T1000 (cell line): ENCODE results near the gene SLC27A2.

Experiments
- DNase-seq: peaks from one replicate; lab custom pipeline; 2025; ENCODE audit warnings: mixed read lengths; lab: John Stamatoyannopoulos, UW

SLC27A2 gene

DNA sequence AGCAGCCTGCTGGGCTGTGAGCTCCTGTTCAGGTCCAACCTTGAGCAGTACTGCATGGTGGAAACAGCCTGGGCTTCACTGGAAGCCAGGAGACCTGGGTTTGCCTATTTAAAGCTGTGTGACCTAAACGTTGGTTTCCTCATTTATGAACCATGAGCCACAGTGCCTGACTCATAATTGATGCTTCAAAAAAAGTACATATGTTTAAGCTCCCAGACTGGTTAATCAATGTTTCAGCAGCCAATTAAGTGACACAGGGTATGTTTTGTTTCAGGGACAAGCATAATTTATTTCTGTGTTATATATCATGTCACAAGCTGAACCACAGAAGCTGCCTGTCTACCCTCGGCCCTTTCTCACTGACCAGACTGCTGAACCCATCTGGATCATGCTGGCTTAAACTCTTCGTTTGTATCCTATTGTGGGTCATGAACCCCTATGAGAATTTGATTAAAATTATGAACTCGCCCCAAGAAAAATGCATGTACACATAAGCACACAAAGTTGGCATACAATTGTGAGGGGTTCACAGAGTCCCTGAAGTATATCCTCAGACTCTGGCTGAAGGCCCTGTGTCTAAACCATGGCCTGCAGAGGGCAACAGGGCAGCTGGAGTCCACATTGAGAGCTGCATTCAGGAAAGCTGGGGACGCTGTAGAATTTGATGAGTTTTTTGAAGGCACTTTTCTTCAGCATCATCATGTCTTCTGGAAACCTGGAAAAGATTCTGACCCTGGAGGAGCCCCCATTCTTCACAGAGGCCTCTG, 59.9 kb downstream of the SLC27A2 start:
- DNase-seq, result no peak

DNA sequence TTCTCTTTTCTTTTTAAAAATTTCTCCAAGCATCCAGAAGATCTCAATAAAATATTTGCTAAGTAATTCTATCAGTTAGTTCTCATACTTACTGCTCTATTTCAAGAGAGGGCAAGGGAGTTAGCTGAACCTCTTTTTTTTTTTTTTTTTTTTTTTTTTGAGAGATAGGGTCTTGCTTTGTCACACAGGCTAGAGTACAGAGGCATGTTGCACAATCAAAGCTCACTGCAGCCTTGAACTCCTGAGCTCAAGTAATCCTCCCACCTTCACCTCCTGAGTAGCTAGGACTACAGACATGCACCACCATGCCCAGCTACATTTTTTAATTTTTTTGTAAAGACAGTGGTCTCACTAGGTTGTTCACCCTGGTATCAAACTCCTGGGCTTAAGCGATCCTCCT, 62.2 kb downstream of the SLC27A2 start:
- DNase-seq, result no peak

GRCh38 chr15:50244959-50245624, 63.1 kb downstream of the SLC27A2 start:
- DNase-seq, result no peak

DNA sequence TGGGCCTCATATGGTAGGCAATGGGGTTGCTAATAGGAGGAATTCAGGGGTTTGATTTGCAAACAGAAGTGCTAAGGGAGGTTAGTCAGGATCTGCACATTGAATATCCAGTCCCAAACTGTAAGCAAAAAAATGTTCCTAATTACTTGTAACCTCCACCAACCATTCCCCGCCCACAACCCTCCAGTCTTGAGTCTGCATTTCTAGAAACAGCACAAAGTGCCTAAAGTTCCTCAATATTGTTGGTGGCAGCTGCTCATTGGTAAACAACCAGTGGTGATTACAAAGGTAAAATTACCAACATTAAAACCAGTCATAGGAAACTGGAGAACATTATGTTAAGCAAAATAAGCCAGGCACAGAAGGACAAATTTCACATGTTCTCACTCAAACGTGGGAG, 64.6 kb downstream of the SLC27A2 start:
- no peak for DNase-seq

DNA sequence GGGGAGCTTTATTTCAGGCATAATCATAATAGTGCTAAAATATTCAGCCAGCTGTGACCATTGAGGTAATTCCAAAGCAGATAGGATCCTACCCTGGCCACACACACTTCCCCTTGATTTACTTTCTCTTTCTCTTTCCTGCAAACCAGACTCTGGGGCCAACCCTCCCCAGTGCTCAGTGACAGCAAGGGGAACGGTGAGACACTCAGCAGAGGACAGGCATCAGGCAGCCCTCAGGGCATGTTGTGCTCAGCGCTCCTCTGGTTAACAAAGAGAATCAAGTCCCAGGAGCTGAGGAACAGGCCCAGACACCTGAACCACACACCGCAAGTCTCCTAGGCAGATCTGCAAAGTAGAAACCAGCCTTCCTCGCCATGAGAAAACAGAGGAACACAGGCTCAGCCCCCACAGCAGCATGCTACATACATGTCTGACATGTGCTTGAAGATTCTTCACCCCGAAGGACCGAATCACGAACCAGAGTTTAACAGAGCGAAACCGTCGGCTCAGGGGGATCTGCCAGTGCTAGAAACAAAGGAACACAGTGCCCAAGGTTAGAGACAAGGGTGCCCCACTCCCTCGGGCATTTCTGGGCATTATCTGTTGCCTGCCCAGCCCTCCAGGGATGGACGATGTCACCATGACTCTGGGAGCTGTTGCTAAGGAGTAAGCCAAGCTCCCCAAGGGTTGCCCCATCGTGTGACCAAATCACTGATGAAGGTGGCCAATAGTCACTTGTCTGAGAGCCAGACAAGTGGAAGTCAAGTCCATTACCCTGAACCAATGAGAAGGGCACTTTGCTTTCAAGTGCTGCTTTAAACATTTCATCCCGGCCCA, 66.0 kb downstream of the SLC27A2 start:
- DNase-seq, result no peak

DNA sequence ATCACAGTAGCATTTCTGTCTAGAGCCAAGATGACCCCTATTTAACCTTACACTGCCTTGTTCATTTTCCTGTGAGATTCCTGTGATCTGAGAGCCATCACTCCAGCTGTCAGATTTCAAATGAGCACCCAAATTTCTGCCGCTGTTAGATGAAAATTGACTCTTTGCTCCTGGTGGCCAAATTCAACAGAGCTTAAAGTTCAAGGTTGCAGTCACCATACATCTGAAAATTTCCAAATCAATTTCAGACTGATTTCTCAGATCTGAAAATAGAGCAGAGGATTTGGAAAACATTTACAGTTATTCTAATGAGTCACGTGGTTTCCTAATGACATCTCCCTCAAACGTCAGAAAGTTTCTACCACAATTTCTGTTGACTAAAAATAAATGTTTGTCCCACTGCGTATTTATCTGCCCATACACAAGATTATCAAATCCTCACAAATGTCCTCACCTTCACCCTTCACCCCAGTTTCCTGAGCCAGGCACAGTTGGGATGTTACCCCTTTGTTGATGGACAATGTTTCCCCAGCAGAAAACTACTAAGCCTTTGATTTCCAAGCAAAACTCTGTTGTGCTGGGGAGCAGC, 67.1 kb downstream of the SLC27A2 start:
- no peak for DNase-seq

DNA sequence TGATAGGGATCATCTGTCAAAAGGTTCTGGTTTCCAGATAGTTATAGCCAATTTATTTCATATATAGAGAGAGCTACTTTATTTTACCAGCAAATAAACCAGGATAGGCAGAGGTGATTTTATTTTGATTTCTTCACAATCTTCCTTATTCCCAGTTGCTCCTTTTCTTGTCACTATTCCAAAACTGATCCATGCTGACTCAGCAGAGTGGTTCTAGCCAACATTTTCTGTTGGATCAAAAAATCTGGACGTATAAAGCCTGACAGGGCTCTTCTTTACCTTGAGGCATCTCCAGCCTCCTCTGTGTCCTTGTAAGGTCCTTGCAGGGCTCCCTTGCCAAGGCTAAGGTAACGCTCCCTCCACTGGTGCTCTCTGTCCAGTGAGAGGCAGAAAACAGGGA, 67.7 kb downstream of the SLC27A2 start:
- DNase-seq, result no peak

- DNase-seq, result no peak
Measured at GRCh38 chr15:50250760-50251394, 68.9 kb downstream of the SLC27A2 start.

DNA sequence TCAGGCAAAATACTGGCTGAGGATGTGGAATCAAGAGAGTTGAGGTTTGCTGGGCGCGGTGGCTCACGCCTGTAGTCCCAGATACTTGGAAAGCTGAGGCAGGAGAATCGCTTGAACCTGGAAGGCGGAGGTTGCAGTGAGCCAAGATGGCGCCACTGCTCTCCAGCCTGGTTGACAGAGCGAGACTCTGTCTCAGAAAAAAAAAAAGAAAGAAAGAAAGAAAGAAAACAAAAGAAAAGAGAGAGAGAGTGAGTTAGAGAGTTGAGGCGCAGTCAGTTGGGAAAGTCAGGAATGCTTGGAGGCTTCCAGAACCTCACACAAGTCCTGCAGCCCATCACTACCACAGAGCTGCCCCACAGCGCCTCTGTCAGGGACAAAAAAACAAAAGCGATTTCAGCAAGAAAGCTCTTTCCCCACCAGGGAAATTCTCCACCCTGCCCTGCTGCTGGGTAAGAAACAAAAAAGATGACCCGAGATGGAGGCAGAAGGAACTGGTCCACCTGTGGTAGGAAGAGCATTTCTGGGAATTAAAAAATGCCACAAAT, 69.7 kb downstream of the SLC27A2 start:
- no peak for DNase-seq

GRCh38 chr15:50252556-50252955, 70.6 kb downstream of the SLC27A2 start:
- DNase-seq, result no peak

DNA sequence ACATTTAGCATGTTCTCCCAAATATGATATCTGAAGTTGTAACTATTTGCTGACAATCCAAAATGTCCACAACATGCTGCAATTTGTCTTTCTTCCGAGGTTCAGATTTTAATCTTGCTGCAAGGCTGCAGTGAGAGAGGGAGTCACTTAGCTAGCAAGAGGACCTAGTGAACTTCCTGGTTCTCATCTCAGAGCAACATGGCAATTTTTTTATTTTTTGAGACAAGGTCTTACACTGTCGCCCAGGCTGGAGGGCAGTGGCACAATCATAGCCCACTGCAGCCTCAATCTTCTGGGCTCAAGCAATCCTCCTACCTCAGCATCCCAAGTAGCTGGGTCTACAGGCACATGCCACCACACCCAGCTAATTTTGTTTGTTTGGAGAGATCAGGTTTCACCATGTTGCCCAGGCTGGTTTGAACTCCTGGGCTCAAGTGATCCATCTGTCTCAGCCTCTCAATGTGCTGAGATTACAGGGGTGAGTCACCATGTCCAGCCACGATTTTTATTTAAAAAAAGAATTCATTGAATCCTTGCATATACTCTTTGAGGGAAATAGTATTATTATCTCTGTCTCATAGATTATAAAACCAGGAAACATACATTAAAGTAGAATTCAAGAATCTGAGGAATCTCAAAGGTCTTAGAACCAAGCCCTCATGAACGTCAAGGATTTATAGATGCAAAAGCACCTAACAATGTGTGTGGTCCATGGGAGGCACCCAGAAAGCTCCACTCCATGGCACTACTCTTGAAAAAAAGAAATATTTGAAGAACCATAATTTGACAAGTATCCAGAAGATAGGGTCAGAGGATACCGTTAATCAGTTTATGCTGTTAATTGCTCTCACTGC, 74.4 kb downstream of the SLC27A2 start:
- DNase-seq, result peak; percentile 40

DNA sequence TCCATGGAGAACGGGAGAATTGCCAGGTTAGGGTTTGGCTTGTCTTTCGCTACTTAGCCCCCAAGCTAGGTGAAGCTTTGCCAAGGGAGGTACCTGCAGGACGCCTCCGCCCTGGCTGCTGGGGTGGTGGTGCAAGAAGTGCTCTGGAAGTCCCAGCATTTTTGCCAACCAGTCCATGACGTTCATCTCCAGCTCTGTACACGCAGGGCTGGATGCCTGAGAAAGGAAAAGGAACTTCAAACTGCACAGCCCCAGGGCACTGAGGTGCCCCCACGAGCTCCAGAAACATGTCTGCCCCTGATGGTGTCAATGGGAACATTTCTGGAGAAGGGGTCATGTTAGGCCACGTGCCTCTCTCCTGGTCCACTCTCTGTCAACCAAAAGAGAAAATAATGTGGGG, 75.3 kb downstream of the SLC27A2 start:
- no peak for DNase-seq

DNA sequence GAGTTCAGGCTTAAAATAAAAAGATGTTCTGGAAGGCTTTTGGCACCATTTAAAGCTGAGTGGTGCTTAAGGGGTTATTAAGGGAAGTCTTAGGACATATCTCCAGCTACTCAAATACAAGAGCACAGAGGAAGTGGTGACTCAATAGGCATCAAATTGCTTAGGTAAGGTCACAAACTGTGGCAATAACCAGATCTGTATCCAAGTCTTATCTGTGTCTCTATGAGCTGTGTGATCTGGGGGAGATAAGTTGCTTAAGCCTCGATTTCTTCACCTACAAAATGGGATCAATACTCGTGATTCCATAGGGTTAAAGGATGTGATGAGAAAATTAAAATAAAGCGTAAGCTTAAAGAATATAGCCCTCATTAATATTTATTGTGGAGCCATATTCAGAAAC, 75.9 kb downstream of the SLC27A2 start:
- DNase-seq, result no peak

DNA sequence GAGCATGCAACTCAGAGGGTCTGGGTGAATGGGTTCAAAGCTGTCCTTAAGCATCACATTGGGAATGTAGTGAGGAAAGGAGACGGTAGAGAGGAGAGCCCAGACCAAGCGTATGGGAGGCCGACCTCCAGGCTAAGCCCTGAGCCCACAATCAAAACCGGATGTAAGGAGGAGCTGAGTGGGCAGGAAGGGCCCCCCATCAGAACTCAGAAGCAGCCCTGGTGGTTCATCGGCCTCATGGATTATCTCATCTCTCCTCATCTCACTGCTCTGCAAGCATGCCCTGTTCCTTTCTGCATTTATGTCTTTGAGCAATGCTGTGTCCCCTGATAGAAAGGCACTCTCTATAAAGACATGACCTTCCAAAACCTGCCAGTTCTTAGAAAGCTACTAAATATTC, 77.3 kb downstream of the SLC27A2 start:
- DNase-seq, result no peak

DNA sequence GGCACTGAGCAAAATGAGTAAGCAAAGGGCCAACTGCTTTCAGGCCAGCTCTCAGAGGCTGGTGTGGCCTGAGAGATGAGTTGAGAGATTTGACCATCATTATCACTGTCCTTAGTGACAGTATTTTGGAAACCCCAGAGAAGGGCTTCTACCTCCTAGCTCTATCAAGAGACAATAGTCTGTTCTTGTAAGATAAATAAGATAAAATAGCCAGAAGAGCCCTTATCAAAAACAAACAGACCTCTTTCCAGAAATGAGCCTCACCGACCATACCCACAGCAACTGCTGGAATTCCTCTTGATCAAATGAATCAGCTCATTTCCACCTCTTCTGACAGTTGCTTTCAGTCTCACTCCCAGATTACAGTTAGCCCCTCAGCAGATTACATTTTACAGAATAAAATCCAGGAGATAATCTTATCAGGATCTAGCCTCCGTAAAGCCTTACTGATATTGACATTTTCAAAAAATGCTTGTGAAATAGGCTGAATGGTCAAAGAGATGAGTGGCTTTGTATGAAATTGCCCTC, 79.0 kb downstream of the SLC27A2 start:
- no peak for DNase-seq

GRCh38 chr15:50261981-50262380, 80.0 kb downstream of the SLC27A2 start:
- no peak for DNase-seq

- no peak for DNase-seq
Measured at GRCh38 chr15:50262533-50262932, 80.5 kb downstream of the SLC27A2 start.

- DNase-seq, result no peak
Measured at GRCh38 chr15:50265620-50266019, 83.6 kb downstream of the SLC27A2 start, which contains the start of gene HDC. HDC (minus strand) TSS chr15:50265726; CDS start chr15:50265623, 103 bp downstream.

- no peak for DNase-seq
Measured at GRCh38 chr15:50267577-50267976, 85.6 kb downstream of the SLC27A2 start.

- no peak for DNase-seq
Measured at GRCh38 chr15:50275091-50275490, 93.1 kb downstream of the SLC27A2 start.
